Measurements from ENCODE around the gene MIGA2.

DNA sequence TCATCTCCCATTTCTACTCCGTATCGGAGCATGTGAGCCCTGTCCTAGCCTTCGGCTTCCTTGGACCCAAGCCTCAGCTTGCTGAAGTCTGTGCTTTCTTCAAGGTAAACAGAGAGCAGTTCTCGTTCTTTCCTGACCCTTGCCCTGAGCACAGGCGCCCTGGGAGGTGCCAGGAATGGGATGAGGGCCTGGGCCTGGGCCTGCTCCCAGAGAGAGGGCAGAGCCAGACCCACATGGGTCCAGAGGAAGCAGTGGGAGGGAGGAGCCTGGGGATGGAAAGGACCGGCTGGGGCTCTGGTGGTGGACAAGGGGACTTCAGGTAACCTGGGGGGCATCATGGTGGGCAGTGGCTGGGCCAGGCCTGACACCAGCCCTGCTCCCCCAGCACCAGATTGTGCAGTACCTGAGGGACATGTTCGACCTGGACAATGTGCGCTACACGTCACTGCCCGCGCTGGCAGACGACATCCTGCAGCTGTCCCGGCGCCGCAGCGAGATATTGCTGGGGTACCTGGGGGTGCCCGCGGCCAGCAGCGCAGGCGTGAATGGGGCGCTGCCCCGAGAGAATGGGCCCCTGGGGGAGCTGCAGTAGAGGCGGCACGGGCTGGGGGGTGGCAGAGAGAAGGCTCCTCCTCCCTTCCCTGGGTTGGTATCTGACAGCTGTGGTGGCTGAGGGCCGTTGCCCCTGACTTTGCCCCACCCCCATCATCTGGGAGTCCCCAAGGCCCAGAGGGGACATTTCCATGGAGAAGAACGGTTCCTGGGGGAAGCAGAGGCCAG, 33.6 kb downstream of the MIGA2 start:
- no peak for TF ChIP-seq ADNP (tag; IDR thresholded peaks at IDR 0.05)
- TF ChIP-seq, protein P1, sequence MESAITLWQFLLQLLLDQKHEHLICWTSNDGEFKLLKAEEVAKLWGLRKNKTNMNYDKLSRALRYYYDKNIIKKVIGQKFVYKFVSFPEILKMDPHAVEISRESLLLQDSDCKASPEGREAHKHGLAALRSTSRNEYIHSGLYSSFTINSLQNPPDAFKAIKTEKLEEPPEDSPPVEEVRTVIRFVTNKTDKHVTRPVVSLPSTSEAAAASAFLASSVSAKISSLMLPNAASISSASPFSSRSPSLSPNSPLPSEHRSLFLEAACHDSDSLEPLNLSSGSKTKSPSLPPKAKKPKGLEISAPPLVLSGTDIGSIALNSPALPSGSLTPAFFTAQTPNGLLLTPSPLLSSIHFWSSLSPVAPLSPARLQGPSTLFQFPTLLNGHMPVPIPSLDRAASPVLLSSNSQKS (CRISPR knock-in tag; IDR thresholded peaks at IDR 0.05) = no peak
